Sigmoid colon (tissue), 4 donors: ENCODE data around the gene MYRIP.

Source experiments
- POLR2A ChIP-seq, 2 donors: fragments of 450-650 bp; IDR thresholded peaks; one replicate each; pipeline ENCODE4 v1.6.1; 2016; ENCODE audit warnings: antibody characterized with exemption in 2 of 2, mild to moderate bottlenecking in 2 of 2, moderate library complexity in 2 of 2
- POLR2AphosphoS5 ChIP-seq, 4 donors: sonication (generic); formaldehyde crosslinking; IDR thresholded peaks; one replicate each; pipeline ENCODE4 v1.6.1; 2017; ENCODE audit warnings: antibody characterized with exemption in 4 of 4
- TF ChIP-seq, protein P1 (sequence below), 4 experiments: fragments of 450-650 bp in 3 of 4; fragments of 200-600 bp in 1 of 4; IDR thresholded peaks; one replicate each; pipeline ENCODE4 v1.5.1; 2016 to 2019; ENCODE audit warnings: antibody characterized with exemption in 4 of 4, mild to moderate bottlenecking in 3 of 4, moderate library complexity in 2 of 4

DNA sequence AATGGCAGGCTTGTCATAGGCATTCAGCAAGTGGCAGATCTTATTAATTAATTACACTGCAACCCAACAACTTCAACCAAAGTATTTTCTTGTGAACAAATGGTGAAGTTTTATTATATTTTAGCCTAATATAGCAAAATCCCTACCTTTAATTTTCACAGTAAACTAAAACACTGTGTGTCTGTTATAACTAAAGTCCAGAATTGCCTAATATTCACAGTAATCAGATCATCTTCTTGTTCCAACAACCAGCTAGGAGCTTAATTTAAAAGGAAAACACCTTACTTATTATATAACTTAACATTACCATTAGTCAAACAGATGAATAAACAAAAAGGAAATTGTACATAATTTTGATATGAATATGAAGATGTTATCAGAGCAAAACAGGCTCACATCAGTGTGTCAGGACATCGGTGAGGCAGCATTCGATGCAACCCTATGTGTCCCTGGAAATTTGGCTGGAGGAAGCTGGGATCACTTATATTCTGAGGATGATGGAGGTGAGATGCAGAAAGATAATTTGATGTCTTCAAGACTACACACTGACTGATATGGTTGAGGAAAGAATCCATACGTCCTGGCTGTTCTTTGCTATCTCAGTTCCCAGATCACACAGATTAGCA, 310.8 kb downstream of the MYRIP start:
- TF ChIP-seq, protein P1, sequence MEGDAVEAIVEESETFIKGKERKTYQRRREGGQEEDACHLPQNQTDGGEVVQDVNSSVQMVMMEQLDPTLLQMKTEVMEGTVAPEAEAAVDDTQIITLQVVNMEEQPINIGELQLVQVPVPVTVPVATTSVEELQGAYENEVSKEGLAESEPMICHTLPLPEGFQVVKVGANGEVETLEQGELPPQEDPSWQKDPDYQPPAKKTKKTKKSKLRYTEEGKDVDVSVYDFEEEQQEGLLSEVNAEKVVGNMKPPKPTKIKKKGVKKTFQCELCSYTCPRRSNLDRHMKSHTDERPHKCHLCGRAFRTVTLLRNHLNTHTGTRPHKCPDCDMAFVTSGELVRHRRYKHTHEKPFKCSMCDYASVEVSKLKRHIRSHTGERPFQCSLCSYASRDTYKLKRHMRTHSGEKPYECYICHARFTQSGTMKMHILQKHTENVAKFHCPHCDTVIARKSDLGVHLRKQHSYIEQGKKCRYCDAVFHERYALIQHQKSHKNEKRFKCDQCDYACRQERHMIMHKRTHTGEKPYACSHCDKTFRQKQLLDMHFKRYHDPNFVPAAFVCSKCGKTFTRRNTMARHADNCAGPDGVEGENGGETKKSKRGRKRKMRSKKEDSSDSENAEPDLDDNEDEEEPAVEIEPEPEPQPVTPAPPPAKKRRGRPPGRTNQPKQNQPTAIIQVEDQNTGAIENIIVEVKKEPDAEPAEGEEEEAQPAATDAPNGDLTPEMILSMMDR (IDR thresholded peaks at IDR 0.05) = no peak
- TF ChIP-seq POLR2AphosphoS5 (IDR thresholded peaks at IDR 0.05) (no peak), POLR2A (IDR thresholded peaks at IDR 0.05) (no peak)
